Measurements from ENCODE around the gene ARR3.
A peak's percentile ranks its signal among the peaks of the same experiment; 100 is the strongest.
"Not testable (repeated sequence)": the region's sequence is repeated elsewhere in the genome, so short reads cannot be mapped to it uniquely, and the experiment has no call there.

The ARR3 gene

GRCh38 chrX:70280573-70280972, 12.4 kb downstream of the ARR3 start:
- no peak for DNase-seq (ENCODE audit: low read depth)

- DNase-seq (ENCODE audit: low read depth): no peak
Observed at GRCh38 chrX:70281951-70282350, 13.8 kb downstream of the ARR3 start, which contains the start of gene RAB41. Gene RAB41, plus strand, starts transcription at chrX:70282172. Its CDS starts 46 bp downstream, at chrX:70282218.

GRCh38 chrX:70289168-70289792, 21.1 kb downstream of the ARR3 start:
- no peak for DNase-seq (ENCODE audit: low read depth)

- peak; percentile 56 for DNase-seq (ENCODE audit: low read depth)
Observed at GRCh38 chrX:70289793-70290770, 21.9 kb downstream of the ARR3 start, which contains the start of the genes KIF4A and PDZD11. Gene KIF4A, plus strand, starts transcription at chrX:70290104. Its CDS starts 355 bp downstream, at chrX:70290459. Gene PDZD11, minus strand, starts transcription at chrX:70289927. Its CDS starts 586 bp downstream, at chrX:70289341.

- DNase-seq (ENCODE audit: low read depth): no peak
Observed at GRCh38 chrX:70292788-70293187, 24.7 kb downstream of the ARR3 start.

- DNase-seq (ENCODE audit: low read depth): no peak
Observed at GRCh38 chrX:70293621-70294020, 25.5 kb downstream of the ARR3 start.

GRCh38 chrX:70301716-70302115, 33.6 kb downstream of the ARR3 start:
- no peak for DNase-seq (ENCODE audit: low read depth)

- no peak for DNase-seq (ENCODE audit: low read depth)
Observed at GRCh38 chrX:70313503-70313902, 45.4 kb downstream of the ARR3 start.

- no peak for DNase-seq (ENCODE audit: low read depth)
Observed at GRCh38 chrX:70322784-70323183, 54.6 kb downstream of the ARR3 start.

- not testable (repeated sequence) for DNase-seq (ENCODE audit: low read depth)
Observed at GRCh38 chrX:70323628-70324027, 55.5 kb downstream of the ARR3 start.

GRCh38 chrX:70324326-70324725, 56.2 kb downstream of the ARR3 start:
- no peak for DNase-seq (ENCODE audit: low read depth)

- DNase-seq (ENCODE audit: low read depth): no peak
Observed at GRCh38 chrX:70331161-70331560, 63.0 kb downstream of the ARR3 start.
